Measurements from ENCODE around the gene OR1D2.
"Not testable (repeated sequence)": the region's sequence is repeated elsewhere in the genome, so short reads cannot be mapped to it uniquely, and the experiment has no call there.

DNA sequence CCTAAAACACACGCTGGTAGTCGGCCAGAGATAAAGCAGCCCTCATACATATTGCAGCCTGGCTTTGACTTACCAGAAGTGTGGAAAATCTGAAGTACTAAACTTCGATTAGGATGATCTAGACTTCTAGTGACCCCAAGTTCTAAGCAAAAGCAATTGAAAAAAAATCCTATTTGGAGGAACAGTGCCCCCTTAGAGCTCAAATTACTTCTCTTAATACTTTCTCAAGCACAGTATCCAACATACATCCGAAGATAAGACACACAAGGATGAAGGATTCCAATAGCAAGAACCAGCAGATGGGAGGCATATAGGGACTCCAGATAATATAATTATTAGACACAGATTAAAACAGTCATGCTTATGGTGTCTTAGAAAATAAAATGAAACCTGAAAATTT, 30.4 kb downstream of the OR1D2 start:
- TF ChIP-seq, protein P1, sequence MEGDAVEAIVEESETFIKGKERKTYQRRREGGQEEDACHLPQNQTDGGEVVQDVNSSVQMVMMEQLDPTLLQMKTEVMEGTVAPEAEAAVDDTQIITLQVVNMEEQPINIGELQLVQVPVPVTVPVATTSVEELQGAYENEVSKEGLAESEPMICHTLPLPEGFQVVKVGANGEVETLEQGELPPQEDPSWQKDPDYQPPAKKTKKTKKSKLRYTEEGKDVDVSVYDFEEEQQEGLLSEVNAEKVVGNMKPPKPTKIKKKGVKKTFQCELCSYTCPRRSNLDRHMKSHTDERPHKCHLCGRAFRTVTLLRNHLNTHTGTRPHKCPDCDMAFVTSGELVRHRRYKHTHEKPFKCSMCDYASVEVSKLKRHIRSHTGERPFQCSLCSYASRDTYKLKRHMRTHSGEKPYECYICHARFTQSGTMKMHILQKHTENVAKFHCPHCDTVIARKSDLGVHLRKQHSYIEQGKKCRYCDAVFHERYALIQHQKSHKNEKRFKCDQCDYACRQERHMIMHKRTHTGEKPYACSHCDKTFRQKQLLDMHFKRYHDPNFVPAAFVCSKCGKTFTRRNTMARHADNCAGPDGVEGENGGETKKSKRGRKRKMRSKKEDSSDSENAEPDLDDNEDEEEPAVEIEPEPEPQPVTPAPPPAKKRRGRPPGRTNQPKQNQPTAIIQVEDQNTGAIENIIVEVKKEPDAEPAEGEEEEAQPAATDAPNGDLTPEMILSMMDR (IDR thresholded peaks at IDR 0.05; ENCODE audit: low read length) = peak; percentile 32; the same call in 1 of the 2 replicates
- not testable (repeated sequence) for TF ChIP-seq EZH2 (IDR thresholded peaks at IDR 0.05; ENCODE audit: borderline replicate concordance, low read length)
